GM04504 (cell line): Measurements from ENCODE around the gene CNPY2.
"Not testable (repeated sequence)": the region's sequence is repeated elsewhere in the genome, so short reads cannot be mapped to it uniquely, and the experiment has no call there.

Experiments used
- DNase-seq: peaks from one replicate; pipeline ENCODE4 v3.0.0-alpha.2; 2012; ENCODE audit warnings: low read depth

CNPY2 gene

GRCh38 chr12:56297400-56297799, 18.4 kb downstream of the CNPY2 start:
- no peak for DNase-seq

- DNase-seq = no peak
Measured at GRCh38 chr12:56296295-56296694, 19.5 kb downstream of the CNPY2 start.

DNA sequence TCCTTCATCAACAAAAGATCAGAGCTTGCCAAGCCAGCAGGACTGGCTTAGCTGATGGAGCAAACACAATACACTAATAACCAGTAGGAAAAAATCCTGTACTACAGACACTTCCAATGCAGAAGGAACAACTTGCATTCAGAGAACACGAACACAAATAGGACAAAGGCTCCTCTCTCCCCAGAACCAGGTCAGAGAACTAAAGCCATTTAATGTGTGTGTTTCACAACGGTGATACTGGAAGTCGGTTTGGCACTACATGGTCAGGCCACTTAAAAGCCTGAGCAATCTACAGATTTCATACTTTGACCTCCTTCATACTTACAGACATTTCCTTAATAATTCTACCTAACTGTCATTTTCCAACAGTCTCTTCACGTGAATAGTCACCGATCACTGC, 22.0 kb downstream of the CNPY2 start:
- no peak for DNase-seq

GRCh38 chr12:56288705-56289387, 26.9 kb downstream of the CNPY2 start:
- no peak for DNase-seq

DNA sequence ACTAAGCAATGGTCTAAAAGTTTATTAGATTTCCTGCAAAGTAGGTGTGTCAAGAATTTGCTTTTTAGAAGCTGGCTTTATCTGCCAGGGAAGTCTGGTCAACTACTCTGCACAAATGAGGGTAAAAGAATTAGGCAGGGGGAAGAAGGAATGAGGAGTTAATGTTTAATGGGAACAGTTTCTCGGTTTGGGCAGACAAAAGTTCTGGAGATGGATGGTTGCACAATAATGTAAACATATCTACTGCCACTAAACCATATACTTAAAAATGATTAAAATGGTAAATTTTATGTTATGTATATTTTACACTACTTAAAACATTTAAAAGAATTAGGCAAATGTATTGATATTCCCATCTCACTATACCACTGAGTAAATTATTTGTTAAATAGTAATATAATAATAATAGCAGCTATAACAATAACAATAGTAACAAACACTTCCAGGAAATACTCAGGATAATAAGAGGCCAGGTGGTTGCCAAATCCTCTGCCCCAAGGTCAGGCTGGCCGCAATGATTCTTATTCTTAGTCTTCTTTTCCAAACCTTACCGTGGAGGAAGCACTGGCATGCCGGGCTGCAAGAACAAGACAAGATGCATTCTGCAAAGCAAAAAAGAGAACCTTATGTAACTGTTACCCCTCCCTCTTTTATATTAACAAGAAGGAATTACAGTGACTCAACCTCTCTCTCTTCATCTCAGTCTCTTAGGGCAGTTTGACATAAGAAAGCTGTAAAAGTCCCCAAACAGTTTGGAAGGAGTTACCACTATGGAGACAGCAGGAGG, 29.6 kb downstream of the CNPY2 start:
- DNase-seq = no peak

GRCh38 chr12:56284263-56284662, 31.5 kb downstream of the CNPY2 start:
- DNase-seq = not testable (repeated sequence)

GRCh38 chr12:56282579-56282978, 33.2 kb downstream of the CNPY2 start:
- no peak for DNase-seq

GRCh38 chr12:56282030-56282429, 33.8 kb downstream of the CNPY2 start:
- DNase-seq = no peak

DNA sequence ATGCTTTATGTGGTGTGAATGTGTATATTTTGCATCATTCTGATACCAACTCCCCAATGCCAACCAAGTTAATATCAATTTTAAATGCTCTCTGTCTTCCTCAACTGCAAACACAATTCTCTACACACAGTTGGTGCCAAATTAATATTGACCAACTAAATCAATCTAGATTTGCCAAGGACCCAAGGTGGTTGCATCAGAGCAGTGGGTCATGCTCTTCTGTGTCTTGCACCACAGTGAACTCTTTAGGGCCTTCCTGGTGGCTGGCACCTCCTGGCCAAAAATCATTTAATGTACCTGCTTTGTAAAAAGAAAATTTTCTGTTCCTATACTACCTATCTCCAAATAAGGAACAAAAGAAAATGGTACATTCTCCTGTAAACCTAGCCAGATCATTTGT, 34.9 kb downstream of the CNPY2 start:
- no peak for DNase-seq

- no peak for DNase-seq
Measured at GRCh38 chr12:56278905-56279304, 36.9 kb downstream of the CNPY2 start.

- DNase-seq = no peak
Measured at GRCh38 chr12:56274299-56274698, 41.5 kb downstream of the CNPY2 start.

DNA sequence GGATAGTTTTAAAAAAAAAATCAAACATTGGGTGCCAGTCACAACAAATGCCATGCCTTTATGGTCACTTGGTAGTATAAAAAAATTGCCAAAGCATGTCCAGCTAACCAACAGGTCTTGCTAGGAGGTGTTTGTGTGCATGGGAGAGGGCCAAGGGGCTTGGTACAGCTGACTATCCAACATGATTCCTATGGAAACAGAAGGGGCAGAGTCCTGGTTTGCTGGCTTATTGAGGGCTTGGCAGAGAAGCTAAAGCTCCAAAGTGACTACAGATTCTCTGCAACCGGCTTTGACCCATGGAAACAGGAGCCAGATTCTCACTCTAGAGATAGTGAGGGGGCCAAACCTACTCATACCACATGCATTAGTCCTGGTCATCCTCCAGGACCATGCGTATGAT, 43.3 kb downstream of the CNPY2 start:
- not testable (repeated sequence) for DNase-seq

GRCh38 chr12:56271031-56271430, 44.8 kb downstream of the CNPY2 start:
- DNase-seq = no peak

DNA sequence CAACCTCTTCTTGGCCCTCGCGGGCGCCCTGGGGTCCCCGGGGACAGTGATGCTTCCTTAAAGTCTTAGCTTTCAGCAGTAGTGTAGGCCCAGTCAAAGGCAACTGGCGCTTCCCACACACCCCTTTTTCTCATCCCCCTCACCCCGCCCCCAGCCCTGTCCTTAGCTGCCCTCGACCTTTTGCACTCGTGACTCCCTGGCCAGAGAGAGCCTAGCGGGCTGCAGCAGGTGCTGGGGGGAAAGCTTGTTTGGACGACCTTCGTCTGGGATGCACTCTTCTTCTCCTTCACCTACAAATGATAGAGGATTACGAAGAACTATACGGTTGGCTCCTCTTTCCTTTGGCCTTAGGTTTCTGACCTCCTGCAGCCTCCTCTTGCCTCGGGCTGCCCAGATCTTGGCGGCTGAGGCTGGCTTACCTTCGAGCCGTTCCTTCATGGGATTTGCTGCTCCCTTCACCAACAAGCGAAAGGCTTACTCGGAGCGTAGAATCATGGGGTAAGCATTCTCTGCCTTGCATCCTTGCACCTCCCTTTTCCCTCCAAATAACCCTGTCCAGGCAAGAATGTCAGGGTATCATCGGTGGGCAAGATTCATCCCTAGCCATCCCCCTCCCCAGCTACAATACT, 48.2 kb downstream of the CNPY2 start:
- no peak for DNase-seq

- peak; percentile 72 for DNase-seq
Measured at GRCh38 chr12:56266693-56267442, 48.9 kb downstream of the CNPY2 start, which contains the start of gene COQ10A. TSS of gene COQ10A (plus strand) at chr12:56266942. CDS start at chr12:56267119, 177 bp downstream.

GRCh38 chr12:56266068-56266692, 49.6 kb downstream of the CNPY2 start:
- DNase-seq = not testable (repeated sequence)

DNA sequence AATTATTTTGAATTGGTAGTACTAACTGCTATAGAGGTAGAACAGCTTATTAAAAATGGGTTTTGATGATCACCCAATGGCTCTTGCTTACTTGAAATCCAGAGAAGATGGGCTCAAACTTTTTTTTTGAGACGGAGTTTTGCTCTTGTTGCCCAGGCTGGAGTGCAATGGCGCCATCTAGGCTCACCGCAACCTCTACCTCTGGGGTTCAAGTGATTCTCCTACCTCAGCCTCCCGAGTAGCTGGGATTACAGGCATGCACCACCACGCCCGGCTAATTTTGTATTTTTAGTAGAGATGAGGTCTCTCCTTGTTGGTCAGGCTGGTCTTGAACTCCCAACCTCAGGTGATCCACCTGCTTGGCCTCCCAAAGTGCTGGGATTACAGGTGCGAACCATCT, 52.8 kb downstream of the CNPY2 start:
- DNase-seq = not testable (repeated sequence)

DNA sequence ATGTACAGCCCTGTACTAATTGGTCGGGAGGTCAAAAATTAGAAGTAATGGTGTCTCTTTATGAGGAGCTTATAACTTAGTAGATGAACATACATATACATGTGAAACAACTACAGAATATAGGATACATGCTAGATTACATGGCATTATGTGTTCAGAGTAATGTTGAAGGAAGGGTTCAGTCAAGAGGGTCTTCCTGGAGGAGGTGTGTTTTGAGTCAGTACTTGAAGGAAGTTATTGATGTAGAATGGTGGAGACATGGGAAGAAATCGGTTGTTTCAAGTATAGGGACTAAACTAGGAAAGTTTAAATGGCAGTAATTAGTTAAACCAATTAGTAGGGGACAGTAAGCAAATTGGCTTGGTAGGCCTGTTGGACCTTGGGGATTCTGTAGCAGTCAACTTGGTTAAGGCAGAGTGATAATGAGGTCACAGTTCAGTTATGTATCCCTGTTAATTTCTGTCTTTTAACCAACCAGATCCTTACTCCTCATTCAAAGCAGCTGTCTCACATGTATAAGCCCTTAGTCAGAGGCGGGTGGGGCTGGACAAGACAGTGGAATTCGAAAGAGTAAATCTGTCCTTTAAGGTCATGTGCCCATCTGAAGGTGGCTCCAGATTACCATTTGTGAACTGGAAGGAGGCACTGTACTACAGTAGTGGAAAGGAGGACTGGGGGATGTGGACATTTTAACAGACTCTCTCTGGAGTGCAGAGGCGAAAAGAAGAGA, 54.1 kb downstream of the CNPY2 start:
- peak; percentile 75 for DNase-seq

- no peak for DNase-seq
Measured at GRCh38 chr12:56260921-56261320, 54.9 kb downstream of the CNPY2 start.

DNA sequence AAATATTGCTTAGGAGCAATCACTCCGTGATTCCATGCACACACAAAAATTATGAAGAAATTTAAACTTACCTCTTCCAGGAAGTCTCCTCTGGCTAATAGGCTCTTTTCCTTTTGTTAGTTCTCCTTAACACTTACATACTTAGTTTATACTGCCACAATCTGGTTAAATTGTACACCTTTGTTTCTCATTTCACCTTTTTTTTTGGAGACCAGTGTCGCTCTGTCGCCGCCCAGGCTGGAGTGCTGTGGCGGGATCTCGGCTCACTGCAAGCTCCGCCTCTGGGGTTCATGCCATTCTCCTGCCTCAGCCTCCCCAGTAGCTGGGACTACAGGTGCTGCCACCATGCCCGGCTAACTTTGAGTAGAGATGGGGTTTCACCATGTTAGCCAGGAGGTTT, 55.4 kb downstream of the CNPY2 start:
- no peak for DNase-seq
